Stimulated activated memory B cell treated with anti-CD40 and anti-IgM and Interleukin-4, amounts not matched to agents 10 μg/mL and 1 μg/mL and 100 μg/mL, for 72 hours (primary cell): ENCODE measurements around the gene EGR1.

Source experiments
- ATAC-seq: fragments of 150-1000 bp; cut with Tn5 transposase; 2 replicates; pipeline ENCODE4 v1.10.0; 2021
- H3K27ac Mint-ChIP-seq: one replicate; pipeline ENCODE4 v1.8.0; 2022; ENCODE audit warnings: mild to moderate bottlenecking, mixed read lengths
- H3K27me3 Mint-ChIP-seq: one replicate; pipeline ENCODE4 v1.8.0; 2022; ENCODE audit warnings: mixed read lengths
- H3K36me3 Mint-ChIP-seq: one replicate; pipeline ENCODE4 v1.8.0; 2022; ENCODE audit warnings: mixed read lengths
- H3K4me1 Mint-ChIP-seq: one replicate; pipeline ENCODE4 v1.8.0; 2022; ENCODE audit warnings: mixed read lengths
- H3K4me3 Mint-ChIP-seq: one replicate; pipeline ENCODE4 v1.8.0; 2022; ENCODE audit warnings: mild to moderate bottlenecking, moderate library complexity, mixed read lengths
- H3K9me3 Mint-ChIP-seq: one replicate; pipeline ENCODE4 v1.8.0; 2022; ENCODE audit warnings: mixed read lengths

The EGR1 gene

GRCh38 chr5:138465261-138466124 lies at the start of gene EGR1:
Gene EGR1, plus strand, starts transcription at chr5:138465479. Its CDS starts 283 bp downstream, at chr5:138465762.
- Mint-ChIP-seq H3K4me3 (peak within 1 kb of the TSS; percentile 85), H3K4me1 (peaks cover 39% of the 10 kb centered on the region), H3K36me3 (peaks cover 19% of the 10 kb centered on the region), H3K9me3 (no peaks in the 10 kb centered on the region), H3K27ac (peak within 1 kb of the TSS; percentile 93), H3K27me3 (no peaks in the 10 kb centered on the region)
- peak; percentile 81 for ATAC-seq

GRCh38 chr5:138418444-138418843 lies 46.8 kb upstream of the EGR1 start:
- Mint-ChIP-seq H3K4me3 (no peak overlapping the region), H3K36me3 (peaks cover 53% of the 10 kb centered on the region), H3K9me3 (no peaks in the 10 kb centered on the region), H3K4me1 (no peaks in the 10 kb centered on the region), H3K27ac (no peak overlapping the region), H3K27me3 (no peaks in the 10 kb centered on the region)
- ATAC-seq, result no peak

DNA sequence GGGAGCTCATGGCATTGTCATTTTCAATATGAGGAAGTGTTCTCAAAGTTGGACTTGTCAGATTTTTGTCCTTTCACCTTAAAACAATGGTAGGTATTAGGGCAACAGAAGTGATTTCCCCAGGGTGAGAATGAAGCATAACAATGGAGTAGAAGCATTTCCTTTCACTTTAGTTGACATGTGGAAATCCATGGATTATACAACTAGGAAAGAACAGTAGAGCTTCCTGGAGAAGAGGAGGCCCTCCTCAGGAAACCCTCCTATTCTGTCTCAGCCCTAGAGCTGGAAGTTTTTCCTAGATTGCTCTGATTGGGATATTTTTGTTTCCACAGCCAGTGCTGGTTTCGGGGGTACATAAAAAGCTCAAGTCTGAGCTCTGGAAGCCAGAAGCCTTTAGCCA lies 40.2 kb upstream of the EGR1 start:
- H3K27ac Mint-ChIP-seq, result no peak overlapping the region
- no peaks in the 10 kb centered on the region for H3K9me3 Mint-ChIP-seq
- no peak overlapping the region for H3K4me3 Mint-ChIP-seq
- no peaks in the 10 kb centered on the region for H3K4me1 Mint-ChIP-seq
- no peaks in the 10 kb centered on the region for H3K27me3 Mint-ChIP-seq
- no peak for ATAC-seq
- H3K36me3 Mint-ChIP-seq, result peaks cover 69% of the 10 kb centered on the region

DNA sequence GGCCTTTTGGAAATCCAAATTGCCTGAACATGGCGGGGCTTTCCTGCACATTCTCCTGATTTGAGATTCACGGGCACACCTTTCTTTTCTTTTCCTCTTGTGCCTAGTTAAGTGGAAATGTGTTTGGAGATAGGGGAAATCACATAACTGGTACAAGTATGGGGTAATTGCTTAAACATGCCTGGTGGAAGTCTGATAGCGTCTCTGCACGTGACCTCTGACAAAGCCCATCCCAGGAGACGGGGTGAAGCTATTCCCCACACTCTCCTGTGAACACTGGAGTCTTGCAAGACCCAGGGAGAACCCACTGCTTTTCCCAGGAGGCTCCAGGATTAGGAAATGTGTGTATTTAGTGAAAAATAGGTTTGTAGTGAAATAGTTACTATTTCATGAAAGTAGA lies 29.3 kb upstream of the EGR1 start:
- Mint-ChIP-seq H3K27ac (no peak overlapping the region), H3K9me3 (no peaks in the 10 kb centered on the region), H3K27me3 (no peaks in the 10 kb centered on the region), H3K4me3 (no peak overlapping the region), H3K36me3 (peaks cover 54% of the 10 kb centered on the region), H3K4me1 (peaks cover 15% of the 10 kb centered on the region)
- no peak for ATAC-seq

DNA sequence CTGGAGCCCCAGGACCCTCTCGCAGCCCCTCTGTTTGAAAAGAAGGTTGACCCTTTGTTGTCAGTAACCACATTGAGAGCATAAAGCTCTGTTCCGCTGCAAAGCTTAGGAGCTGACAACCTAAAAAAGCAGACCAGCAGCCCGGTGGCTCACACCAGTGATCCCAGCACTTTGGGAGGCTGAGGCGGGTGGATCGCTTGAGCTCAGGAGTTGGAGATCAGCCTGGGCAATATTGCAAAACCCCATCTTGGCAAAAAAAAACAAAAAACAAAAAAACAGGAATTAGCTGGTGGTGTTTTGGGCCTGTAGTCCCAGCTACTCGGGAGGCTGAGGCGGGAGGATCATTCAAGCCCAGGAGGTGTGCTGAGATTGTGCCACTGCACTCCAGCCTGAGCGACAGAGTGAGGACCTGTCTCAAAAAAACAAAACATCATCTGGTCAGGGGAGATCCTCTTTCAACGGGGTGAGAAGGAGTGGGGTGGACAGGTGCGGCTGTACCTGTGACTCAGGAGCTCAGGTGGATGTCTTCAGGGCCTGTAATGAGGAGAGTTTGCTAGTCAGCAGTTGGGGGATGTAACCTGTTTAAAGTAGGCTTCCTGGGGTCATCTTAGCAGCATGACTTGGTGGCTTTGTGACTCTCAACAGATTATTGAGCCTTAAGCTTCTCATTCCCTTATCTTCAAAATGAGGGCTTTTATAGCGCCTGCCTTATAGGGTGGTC lies 27.1 kb upstream of the EGR1 start:
- H3K4me3 Mint-ChIP-seq, result peak overlapping the region; percentile 81
- peaks cover 15% of the 10 kb centered on the region for H3K4me1 Mint-ChIP-seq
- no peaks in the 10 kb centered on the region for H3K9me3 Mint-ChIP-seq
- H3K36me3 Mint-ChIP-seq, result peaks cover 39% of the 10 kb centered on the region
- no peak for ATAC-seq
- H3K27ac Mint-ChIP-seq, result peak overlapping the region; percentile 5
- no peaks in the 10 kb centered on the region for H3K27me3 Mint-ChIP-seq

GRCh38 chr5:138438724-138439476 lies 26.4 kb upstream of the EGR1 start, which contains the start of gene REEP2:
Gene REEP2, plus strand, starts transcription at chr5:138439057. Its CDS starts 152 bp downstream, at chr5:138439209.
- peak; percentile 83 for ATAC-seq
- Mint-ChIP-seq H3K27me3 (no peaks in the 10 kb centered on the region), H3K4me1 (peaks cover 15% of the 10 kb centered on the region), H3K27ac (peak within 1 kb of the TSS; percentile 36), H3K36me3 (peaks cover 34% of the 10 kb centered on the region), H3K9me3 (no peaks in the 10 kb centered on the region), H3K4me3 (peak within 1 kb of the TSS; percentile 81)

DNA sequence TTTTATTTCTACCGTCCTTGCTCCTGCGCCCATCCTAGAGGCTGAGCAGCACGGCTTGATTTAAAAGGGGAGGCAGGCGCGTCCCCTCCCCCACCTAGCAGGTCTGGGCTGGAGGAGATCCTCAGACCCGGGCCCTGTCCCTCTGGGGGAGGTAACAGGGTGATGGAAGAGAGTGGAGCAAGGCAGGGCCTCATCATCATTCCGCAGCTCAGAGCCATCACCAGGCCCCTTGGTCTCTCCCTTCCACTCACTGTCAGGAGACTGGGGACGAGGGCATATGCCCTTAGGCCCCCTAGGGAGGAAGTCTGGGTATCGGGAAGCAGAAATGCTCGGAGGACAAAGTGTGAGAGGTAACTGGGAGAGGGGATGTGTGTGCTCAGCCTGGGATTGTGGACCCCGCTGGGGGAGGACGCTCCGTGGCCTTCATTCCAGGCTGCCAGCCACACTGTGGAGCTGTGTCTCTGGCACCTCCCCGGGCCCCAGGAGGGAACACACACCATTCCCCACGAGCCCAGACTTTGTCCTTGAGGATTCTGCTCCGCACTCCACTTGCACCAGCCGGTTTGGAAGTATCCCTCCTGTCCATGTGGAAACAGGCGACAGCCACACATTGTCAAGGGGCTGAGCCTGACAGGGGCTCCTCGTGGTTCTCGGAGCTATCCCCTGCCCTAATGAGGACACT lies 25.7 kb upstream of the EGR1 start:
- Mint-ChIP-seq H3K9me3 (no peaks in the 10 kb centered on the region), H3K27me3 (no peaks in the 10 kb centered on the region), H3K4me1 (peaks cover 15% of the 10 kb centered on the region), H3K27ac (peak overlapping the region; percentile 36), H3K36me3 (peaks cover 28% of the 10 kb centered on the region), H3K4me3 (peak overlapping the region; percentile 81)
- ATAC-seq, result no peak

DNA sequence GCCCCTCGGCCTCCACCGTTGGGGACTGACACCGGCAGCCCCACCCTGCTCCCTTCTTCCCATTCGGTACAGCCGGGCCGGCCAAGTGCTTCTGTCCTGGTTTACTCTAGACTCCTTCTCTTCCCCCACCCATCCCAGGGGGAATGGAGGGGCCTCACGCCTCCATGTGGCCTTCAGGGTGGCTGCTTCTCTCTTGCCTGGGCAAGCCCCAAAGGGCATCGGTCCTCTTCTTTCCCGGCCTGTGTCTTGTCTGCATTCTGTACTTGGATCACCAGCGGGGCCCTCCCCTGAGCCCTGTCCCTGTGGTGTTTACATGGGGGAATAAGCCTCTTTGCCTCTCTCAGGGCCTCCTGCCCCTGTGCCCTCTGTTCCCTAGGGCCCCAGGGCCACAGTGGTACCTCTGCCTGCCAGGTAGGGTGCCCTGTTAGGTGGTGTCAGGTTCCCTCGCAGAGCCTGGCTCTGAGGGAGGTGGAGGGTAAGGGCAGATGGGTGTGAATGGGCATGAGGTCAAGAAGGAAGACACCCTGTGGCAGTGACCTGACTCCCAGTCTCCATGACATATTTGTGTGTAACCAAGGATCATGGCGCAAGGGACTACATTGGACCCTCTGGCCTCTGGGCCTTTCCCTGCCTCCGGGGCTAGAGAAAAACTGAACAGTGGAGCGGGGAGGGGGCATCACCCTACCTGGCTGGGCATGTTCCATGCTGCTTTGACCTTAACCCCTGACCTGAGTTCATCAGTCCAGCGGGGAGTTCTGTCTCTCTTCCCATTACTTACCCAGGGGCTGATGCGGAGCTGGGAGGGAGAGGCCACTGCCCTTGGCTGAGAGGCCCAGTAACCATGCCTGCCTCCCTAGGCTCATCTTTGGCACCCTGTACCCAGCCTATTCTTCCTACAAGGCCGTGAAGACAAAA lies 24.9 kb upstream of the EGR1 start:
- Mint-ChIP-seq H3K27ac (no peak overlapping the region), H3K4me3 (peak overlapping the region; percentile 9), H3K36me3 (peaks cover 20% of the 10 kb centered on the region), H3K27me3 (no peaks in the 10 kb centered on the region), H3K4me1 (peaks cover 15% of the 10 kb centered on the region), H3K9me3 (no peaks in the 10 kb centered on the region)
- no peak for ATAC-seq

GRCh38 chr5:138441221-138441620 lies 24.1 kb upstream of the EGR1 start:
- Mint-ChIP-seq H3K4me1 (peaks cover 15% of the 10 kb centered on the region), H3K27me3 (no peaks in the 10 kb centered on the region), H3K36me3 (peaks cover 12% of the 10 kb centered on the region), H3K9me3 (no peaks in the 10 kb centered on the region), H3K4me3 (no peak overlapping the region), H3K27ac (no peak overlapping the region)
- ATAC-seq, result no peak

GRCh38 chr5:138444078-138444773 lies 21.1 kb upstream of the EGR1 start:
- H3K36me3 Mint-ChIP-seq, result no peaks in the 10 kb centered on the region
- H3K4me3 Mint-ChIP-seq, result no peak overlapping the region
- no peak overlapping the region for H3K27ac Mint-ChIP-seq
- H3K27me3 Mint-ChIP-seq, result no peaks in the 10 kb centered on the region
- H3K4me1 Mint-ChIP-seq, result peaks cover 6% of the 10 kb centered on the region
- no peak for ATAC-seq
- no peaks in the 10 kb centered on the region for H3K9me3 Mint-ChIP-seq

DNA sequence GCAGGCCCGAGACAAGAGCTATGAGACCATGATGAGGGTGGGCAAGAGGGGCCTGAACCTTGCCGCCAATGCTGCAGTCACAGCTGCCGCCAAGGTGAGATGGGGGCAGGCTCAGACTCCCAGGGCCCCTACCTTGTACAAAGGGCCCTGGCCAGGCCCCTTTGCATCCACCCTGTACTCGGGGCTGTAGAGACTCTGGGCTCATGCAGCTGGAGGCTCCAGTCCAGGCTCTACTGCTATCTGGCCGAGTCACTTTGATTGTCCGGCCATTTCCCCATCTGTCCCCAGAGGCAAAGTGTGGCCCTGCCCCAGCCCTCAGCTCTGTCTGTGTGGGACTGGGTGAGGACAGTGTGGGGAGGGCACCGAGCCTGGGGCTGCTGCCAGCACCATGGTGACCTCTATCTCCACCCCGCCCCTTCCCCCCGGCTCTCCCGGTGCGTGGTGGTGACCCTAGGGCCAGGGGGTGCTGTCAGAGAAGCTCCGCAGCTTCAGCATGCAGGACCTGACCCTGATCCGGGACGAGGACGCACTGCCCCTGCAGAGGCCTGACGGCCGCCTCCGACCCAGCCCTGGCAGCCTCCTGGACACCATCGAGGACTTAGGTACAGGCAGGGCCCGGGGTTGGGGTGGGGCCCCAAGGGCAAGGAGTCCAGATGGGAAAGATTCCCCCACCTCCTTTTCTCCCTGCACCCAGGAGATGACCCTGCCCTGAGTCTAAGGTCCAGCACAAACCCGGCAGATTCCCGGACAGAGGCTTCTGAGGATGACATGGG lies 20.3 kb upstream of the EGR1 start:
- Mint-ChIP-seq H3K36me3 (no peaks in the 10 kb centered on the region), H3K4me3 (no peak overlapping the region), H3K9me3 (no peaks in the 10 kb centered on the region), H3K27ac (no peak overlapping the region), H3K4me1 (peaks cover 4% of the 10 kb centered on the region), H3K27me3 (no peaks in the 10 kb centered on the region)
- peak; percentile 5 for ATAC-seq

DNA sequence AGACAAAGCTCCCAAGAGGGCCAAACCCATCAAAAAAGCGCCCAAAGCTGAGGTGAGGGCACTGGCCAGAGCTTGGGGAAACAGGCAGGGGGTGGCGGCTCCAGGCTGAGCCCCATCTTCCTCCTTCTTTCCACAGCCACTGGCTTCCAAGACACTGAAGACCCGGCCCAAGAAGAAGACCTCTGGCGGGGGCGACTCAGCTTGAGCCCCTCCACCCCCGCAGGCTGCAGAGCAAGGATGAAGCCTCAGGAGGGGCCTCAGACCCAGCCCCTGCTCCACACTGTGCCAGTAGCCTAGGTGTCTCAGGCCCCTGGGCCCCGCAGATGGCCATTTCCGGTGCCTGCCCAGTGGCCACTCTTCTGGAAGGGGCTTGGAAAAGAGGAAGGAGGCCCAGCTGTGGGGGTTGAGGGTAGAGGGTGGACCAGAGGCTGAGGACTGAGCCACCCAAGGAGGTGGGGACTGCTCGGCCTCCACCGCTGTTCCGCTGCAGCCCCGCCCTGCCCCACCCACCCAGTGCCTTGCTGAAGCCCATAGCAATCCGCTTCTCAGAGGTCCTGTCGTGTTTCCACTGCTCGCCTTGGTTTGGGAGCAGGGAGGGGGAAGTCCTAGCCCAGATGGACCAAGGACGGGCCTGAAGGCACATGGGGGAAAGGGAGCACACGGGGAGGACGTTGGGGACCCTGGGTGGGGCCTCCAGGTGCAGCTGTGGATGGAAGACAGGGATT lies 19.6 kb upstream of the EGR1 start:
- H3K27ac Mint-ChIP-seq, result no peak overlapping the region
- H3K4me3 Mint-ChIP-seq, result no peak overlapping the region
- H3K36me3 Mint-ChIP-seq, result no peaks in the 10 kb centered on the region
- no peak for ATAC-seq
- peaks cover 8% of the 10 kb centered on the region for H3K4me1 Mint-ChIP-seq
- no peaks in the 10 kb centered on the region for H3K9me3 Mint-ChIP-seq
- no peaks in the 10 kb centered on the region for H3K27me3 Mint-ChIP-seq
